Measurements from ENCODE around the gene MRPS6.

GRCh38 chr21:34072145-34073031 lies 990 bp upstream of the MRPS6 start:
- TF ChIP-seq CTCF (IDR thresholded peaks at IDR 0.05) (no peak), POLR2A (IDR thresholded peaks at IDR 0.05) (no peak)

Data from Peyer's patch (tissue), 4 donors.